ENCODE results near the gene BCAR3.

The BCAR3 gene

DNA sequence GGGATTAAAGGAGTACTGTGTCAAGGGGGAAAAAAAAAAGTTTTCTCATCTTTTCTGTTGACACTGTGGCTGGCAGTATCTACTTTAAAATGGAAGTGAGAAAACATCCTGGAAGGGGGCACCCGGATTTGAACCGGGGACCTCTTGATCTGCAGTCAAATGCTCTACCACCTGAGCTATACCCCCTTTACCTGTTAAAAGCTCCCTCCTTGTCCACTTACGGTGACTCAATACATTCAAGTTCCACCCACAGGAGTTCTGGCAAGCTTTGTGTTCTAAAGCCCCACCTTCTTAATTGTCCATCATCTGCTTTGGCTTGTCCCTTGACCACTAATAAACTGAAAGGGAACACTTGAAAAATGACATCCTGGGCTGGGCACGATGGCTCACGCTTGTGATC lies 165.5 kb downstream of the BCAR3 start:
- DNase-seq (ENCODE audit: low read depth in 2 of 3, low spot score in 2 of 3): no peak

All from activated CD8-positive, alpha-beta memory T cell treated with anti-CD3 and anti-CD28 coated beads for 48 hours (primary cell).